HL-60 (cell line): ENCODE results near the gene UBAP2.

ENCODE experiments used
- POLR2AphosphoS5 ChIP-seq: IDR thresholded peaks from 2 replicates; pipeline ENCODE4 v1.6.1; 2012; ENCODE audit warnings: low read depth
- SPI1 ChIP-seq: IDR thresholded peaks from 2 replicates; pipeline ENCODE4 v1.6.1; 2012; ENCODE audit warnings: low read depth, mild to moderate bottlenecking, borderline replicate concordance

- TF ChIP-seq POLR2AphosphoS5 (no peak), SPI1 (no peak)
Observed at GRCh38 chr9:34098307-34098706, 49.6 kb upstream of the UBAP2 start.
